Psoas muscle (tissue), 8 donors: ENCODE data around the gene PUS10. TPM values are rescaled to one million over a fixed set of nuclear protein-coding genes. Genes with fewer than 3 reads are reported as not detected.

ENCODE experiments used
- ATAC-seq, 4 donors: fragments of 200-7000 bp; cut with Tn5 transposase; one replicate each; pipeline ENCODE4 v1.9.1; 2020; ENCODE audit warnings: moderate library complexity in 3 of 4, mild to moderate bottlenecking in 2 of 4
- DNase-seq, 2 donors: peaks; one replicate each; pipeline ENCODE4 v3.0.0-alpha.2; 2020
- H3K27ac ChIP-seq: fragments of 200-600 bp; one replicate; pipeline ENCODE4 v1.8.0; 2022
- H3K27me3 ChIP-seq, 3 donors: fragments of 200-600 bp in 1 of 3; one replicate each; pipeline versions ENCODE4 v1.6.1 to v1.8.0; 2013 to 2022; ENCODE audit warnings: low read length in 2 of 3, mild to moderate bottlenecking in 2 of 3, moderate library complexity in 1 of 3; ENCODE audit not compliant: insufficient read depth in 3 of 3
- H3K36me3 ChIP-seq, 2 donors: fragments of 200-600 bp in 1 of 2; one replicate each; pipeline versions ENCODE4 v1.6.1 to v1.8.0; 2013 to 2022; ENCODE audit warnings: low read depth in 1 of 2, mild to moderate bottlenecking in 1 of 2, moderate library complexity in 1 of 2; ENCODE audit not compliant: insufficient read depth in 1 of 2
- H3K4me1 ChIP-seq: fragments of 200-600 bp; one replicate; pipeline ENCODE4 v1.8.0; 2022
- H3K4me3 ChIP-seq: fragments of 200-600 bp; one replicate; pipeline ENCODE4 v1.8.0; 2022; ENCODE audit warnings: mild to moderate bottlenecking
- H3K9me3 ChIP-seq: fragments of 200-600 bp; one replicate; pipeline ENCODE4 v1.8.0; 2022
- WGBS, 3 donors: extraction: QIAGEN DNeasy Blood & Tissue Kit; methylation state at CpG; one replicate each; pipeline versions ENCODE4 v1.1.6 to v1.1.7; 2013; 5-methylcytosine and 5-hydroxymethylcytosine counted together
- intact Hi-C, 2 donors: fragments of 100-400 bp; cut with DNase I; formaldehyde crosslinking; loops; one replicate each; pipeline versions ENCODE4 v1.11.0 to v1.14.2; 2022
- polyA plus RNA-seq, 3 donors: library from polyadenylated mRNA; stranded (reverse); fragments of 200-250 nt; gene quantifications; one replicate each; pipeline ENCODE4 v1.2.3, GENCODE V29; 2013
- total RNA-seq, 4 donors: library from RNA; stranded (reverse); fragmentation: NEBNext Ultra II Directional in 2 of 4; extraction: Animal tissue kit (Norgen Biotek cat#: 25700) in 2 of 4; gene quantifications; one replicate each; pipeline versions ENCODE4 v1.2.1 to v1.2.4, GENCODE V29; 2021 to 2023
- TF ChIP-seq, protein P1 (sequence below): fragments of 200-600 bp; IDR thresholded peaks from one replicate; pipeline ENCODE4 v1.8.0; 2022; ENCODE audit warnings: antibody characterized with exemption
- donor health status: healthy with polysubstance abuse.
- donor health status: DM: no; HTN: no; CAD: no; lungs with moderate emphysema.
- donor health status: Bipolar disorder and iron deficiency.
- donor health status: healthy.
- donor health status: DM: yes; HTN: yes; CAD: no.
- donor health status: DM: no; HTN: no; CAD: no.
- donor health status: DM: no; HTN: no; CAD: no.
- donor health status: DM: yes; HTN: yes; CAD: no.

Gene PUS10
- total and polyA plus RNA-seq, 7 donors: 1.4 to 5.1 (median 2.9) TPM

DNA sequence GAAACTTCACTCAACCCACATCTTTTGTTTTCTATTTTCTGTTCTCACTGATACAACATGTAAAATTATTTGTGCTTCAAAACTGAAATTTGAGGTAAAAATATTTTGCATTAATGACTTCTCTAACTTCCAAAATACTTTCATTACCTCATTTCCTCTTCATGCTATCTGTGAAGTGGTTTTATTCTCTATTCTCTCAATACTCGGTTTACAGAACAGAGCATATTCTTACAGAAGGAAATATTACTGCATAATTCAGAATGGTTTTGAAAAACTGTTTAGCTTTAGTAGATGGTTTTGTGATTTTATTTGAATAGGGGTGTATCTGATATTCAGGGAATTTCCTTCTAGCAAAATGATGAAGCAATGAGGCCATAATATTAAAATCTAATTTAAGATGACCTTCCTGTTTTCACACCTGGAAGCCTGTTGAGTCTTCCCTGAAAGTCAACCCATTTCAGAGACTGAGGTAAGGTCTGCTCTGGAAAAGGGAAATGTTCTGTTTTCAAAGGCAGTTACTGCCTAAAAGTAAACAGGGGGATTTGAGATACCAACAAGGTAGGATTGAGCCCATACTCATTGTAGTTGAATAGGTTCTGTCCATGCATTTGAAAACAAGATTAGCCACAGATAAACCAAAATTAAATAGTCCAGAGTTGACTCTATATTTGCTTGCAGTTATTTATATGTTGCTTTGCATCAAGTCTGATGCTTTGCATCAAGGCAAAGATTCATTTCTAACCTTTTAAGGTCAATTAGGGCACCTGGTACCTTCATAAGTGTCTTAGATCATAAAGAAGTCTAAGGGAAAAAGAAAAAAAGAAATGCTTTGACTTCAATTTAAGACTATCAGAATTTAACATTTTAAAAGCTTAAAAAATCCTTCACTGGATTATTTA, 51.3 kb downstream of the PUS10 start:
- intact Hi-C loops: no loop called here
- ATAC-seq (no peak), DNase-seq (no peak)
- H3K4me3 ChIP-seq: no peak overlapping the region
- no peaks in the 10 kb centered on the region for H3K36me3 ChIP-seq
- H3K27ac ChIP-seq: no peak overlapping the region
- TF ChIP-seq, protein P1, sequence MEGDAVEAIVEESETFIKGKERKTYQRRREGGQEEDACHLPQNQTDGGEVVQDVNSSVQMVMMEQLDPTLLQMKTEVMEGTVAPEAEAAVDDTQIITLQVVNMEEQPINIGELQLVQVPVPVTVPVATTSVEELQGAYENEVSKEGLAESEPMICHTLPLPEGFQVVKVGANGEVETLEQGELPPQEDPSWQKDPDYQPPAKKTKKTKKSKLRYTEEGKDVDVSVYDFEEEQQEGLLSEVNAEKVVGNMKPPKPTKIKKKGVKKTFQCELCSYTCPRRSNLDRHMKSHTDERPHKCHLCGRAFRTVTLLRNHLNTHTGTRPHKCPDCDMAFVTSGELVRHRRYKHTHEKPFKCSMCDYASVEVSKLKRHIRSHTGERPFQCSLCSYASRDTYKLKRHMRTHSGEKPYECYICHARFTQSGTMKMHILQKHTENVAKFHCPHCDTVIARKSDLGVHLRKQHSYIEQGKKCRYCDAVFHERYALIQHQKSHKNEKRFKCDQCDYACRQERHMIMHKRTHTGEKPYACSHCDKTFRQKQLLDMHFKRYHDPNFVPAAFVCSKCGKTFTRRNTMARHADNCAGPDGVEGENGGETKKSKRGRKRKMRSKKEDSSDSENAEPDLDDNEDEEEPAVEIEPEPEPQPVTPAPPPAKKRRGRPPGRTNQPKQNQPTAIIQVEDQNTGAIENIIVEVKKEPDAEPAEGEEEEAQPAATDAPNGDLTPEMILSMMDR: no peak
- H3K9me3 ChIP-seq: no peaks in the 10 kb centered on the region
- H3K4me1 ChIP-seq: no peaks in the 10 kb centered on the region
- 63 to 77% (median 70%) methylated on average over 1 of the region's 1 CpG for WGBS, 3 donors
- no peaks in the 10 kb centered on the region for H3K27me3 ChIP-seq

GRCh38 chr2:60965499-60965785, 52.6 kb downstream of the PUS10 start:
- no peak overlapping the region for H3K27ac ChIP-seq
- ATAC-seq (no peak), DNase-seq (no peak)
- no peak overlapping the region for H3K4me3 ChIP-seq
- TF ChIP-seq, protein P1: no peak
- H3K4me1 ChIP-seq: no peaks in the 10 kb centered on the region
- peaks cover 0 to under 1% of the 10 kb centered on the region in 2 donors for H3K36me3 ChIP-seq
- H3K9me3 ChIP-seq: no peaks in the 10 kb centered on the region
- intact Hi-C loops: no loop called here
- no peaks in the 10 kb centered on the region for H3K27me3 ChIP-seq

- Histone ChIP-seq H3K27me3 (no peaks in the 10 kb centered on the region), H3K27ac (no peak overlapping the region), H3K36me3 (peaks cover 0 to 6% of the 10 kb centered on the region in 2 donors), H3K4me1 (no peaks in the 10 kb centered on the region), H3K4me3 (no peak overlapping the region), H3K9me3 (no peaks in the 10 kb centered on the region)
- ATAC-seq (no peak), DNase-seq (no peak)
- intact Hi-C loops: no loop called here
- TF ChIP-seq, protein P1: no peak
- WGBS, 3 donors: 75 to 82% (median 77%) methylated on average over 7 of the region's 7 CpGs
Measured at GRCh38 chr2:60964651-60965498, 53.2 kb downstream of the PUS10 start.

- ATAC-seq (no peak), DNase-seq (no peak)
- Histone ChIP-seq H3K27me3 (no peaks in the 10 kb centered on the region), H3K9me3 (no peaks in the 10 kb centered on the region), H3K4me3 (no peak overlapping the region), H3K36me3 (peaks cover 0 to 16% of the 10 kb centered on the region in 2 donors), H3K4me1 (no peaks in the 10 kb centered on the region), H3K27ac (no peak overlapping the region)
- intact Hi-C loops: no loop called here
- TF ChIP-seq, protein P1: no peak
Measured at GRCh38 chr2:60963190-60963589, 54.9 kb downstream of the PUS10 start.
